Measurements from ENCODE around the gene BCKDHB. TPM values are rescaled to one million over a fixed set of nuclear protein-coding genes. Genes with fewer than 3 reads are reported as not detected.

BCKDHB gene
- total RNA-seq, 1 donor from 2014 or later = 28.4 TPM

GRCh38 chr6:80380566-80380965 lies 274.1 kb downstream of the BCKDHB start:
- no peaks in the 10 kb centered on the region for H3K27me3 Mint-ChIP-seq (ENCODE audit: low read depth)
- DNase-seq (ENCODE audit: low spot score in 2 of 2, unreplicated experiment in 2 of 2) = no peak
- H3K36me3 Mint-ChIP-seq = peaks cover under 1% of the 10 kb centered on the region
- TF ChIP-seq CTCF (IDR thresholded peaks at IDR 0.05; ENCODE audit: unreplicated experiment) = no peak
- H3K4me3 Mint-ChIP-seq = no peak overlapping the region
- peaks cover 10% of the 10 kb centered on the region for H3K9me3 Mint-ChIP-seq
- H3K27ac Mint-ChIP-seq = no peak overlapping the region
- H3K4me1 Mint-ChIP-seq = peaks cover 18% of the 10 kb centered on the region

- Mint-ChIP-seq H3K4me1 (peaks cover 12% of the 10 kb centered on the region), H3K9me3 (peaks cover 12% of the 10 kb centered on the region), H3K27ac (peak overlapping the region; percentile 5), H3K27me3 (ENCODE audit: low read depth) (no peaks in the 10 kb centered on the region), H3K36me3 (peaks cover 4% of the 10 kb centered on the region), H3K4me3 (no peak overlapping the region)
- DNase-seq (ENCODE audit: low spot score in 2 of 2, unreplicated experiment in 2 of 2) = peak in 1 of 2 experiments; percentile 44
- TF ChIP-seq CTCF (IDR thresholded peaks at IDR 0.05; ENCODE audit: unreplicated experiment) = no peak
Measured at GRCh38 chr6:80382811-80383210, 276.3 kb downstream of the BCKDHB start.

GRCh38 chr6:80388507-80388906 lies 282.0 kb downstream of the BCKDHB start:
- H3K27me3 Mint-ChIP-seq (ENCODE audit: low read depth) = no peaks in the 10 kb centered on the region
- DNase-seq (ENCODE audit: low spot score in 2 of 2, unreplicated experiment in 2 of 2) = no peak
- peaks cover 17% of the 10 kb centered on the region for H3K9me3 Mint-ChIP-seq
- peaks cover under 1% of the 10 kb centered on the region for H3K4me1 Mint-ChIP-seq
- peaks cover 6% of the 10 kb centered on the region for H3K36me3 Mint-ChIP-seq
- H3K27ac Mint-ChIP-seq = no peak overlapping the region
- no peak overlapping the region for H3K4me3 Mint-ChIP-seq
- TF ChIP-seq CTCF (IDR thresholded peaks at IDR 0.05; ENCODE audit: unreplicated experiment) = no peak

Other genes starting within 250 kb of the BCKDHB start
- 3.3 to 3.6 TPM (median 3.6 TPM) in 3 replicates for gene ELOVL4, start 159.1 kb upstream of the BCKDHB start, total RNA-seq
- gene TTK, start 102.0 kb upstream of the BCKDHB start, total RNA-seq = 12.0 to 13.5 TPM (median 12.1 TPM) in 3 replicates